Right lobe of liver (tissue), 4 donors: ENCODE measurements around the gene CIITA.

ENCODE experiments used
- CTCF ChIP-seq, 4 donors: fragments of 200-600 bp in 3 of 4; fragments of 450-650 bp in 1 of 4; IDR thresholded peaks; one replicate each; pipeline versions ENCODE4 v1.5.1 to v1.8.0; 2016 to 2022; ENCODE audit warnings: antibody characterized with exemption in 4 of 4, mild to moderate bottlenecking in 2 of 4
- POLR2A ChIP-seq: fragments of 450-650 bp; IDR thresholded peaks from one replicate; pipeline ENCODE4 v1.6.1; 2017; ENCODE audit warnings: antibody characterized with exemption, mild to moderate bottlenecking
- donor health status: DM: no; HTN: no; CAD: no.
- donor health status: DM: no; HTN: no; CAD: no.
- donor health status: DM: no; HTN: yes; CAD: no.

GRCh38 chr16:10978871-10979446, 102.0 kb downstream of the CIITA start:
- no peak for TF ChIP-seq CTCF (IDR thresholded peaks at IDR 0.05)
- TF ChIP-seq POLR2A: no peak
